Hematopoietic multipotent progenitor cell treated with erythropoietin and hydrocortisone succinate and interleukin-3 and kit ligand, for 15 days (in vitro differentiated cells): ENCODE measurements around the gene DNAJB14.

ENCODE experiments used
- DNase-seq: peaks from one replicate; pipeline ENCODE4 v3.0.0-alpha.2; 2015; ENCODE audit warnings: low spot score

The DNAJB14 gene

GRCh38 chr4:99943904-99944437, 2.4 kb downstream of the DNAJB14 start:
- no peak for DNase-seq

GRCh38 chr4:99938243-99938753, 8.1 kb downstream of the DNAJB14 start:
- DNase-seq = no peak

- DNase-seq = no peak
Observed at GRCh38 chr4:99934891-99935290, 11.5 kb downstream of the DNAJB14 start.

- DNase-seq = no peak
Observed at GRCh38 chr4:99927566-99927965, 18.9 kb downstream of the DNAJB14 start.

- DNase-seq = no peak
Observed at GRCh38 chr4:99921174-99921573, 25.2 kb downstream of the DNAJB14 start.

- DNase-seq = no peak
Observed at GRCh38 chr4:99918656-99919055, 27.8 kb downstream of the DNAJB14 start.

GRCh38 chr4:99917575-99917974, 28.8 kb downstream of the DNAJB14 start:
- DNase-seq = no peak

GRCh38 chr4:99915449-99915848, 31.0 kb downstream of the DNAJB14 start:
- DNase-seq = no peak

GRCh38 chr4:99894998-99895397, 51.4 kb downstream of the DNAJB14 start:
- DNase-seq = no peak

GRCh38 chr4:99894161-99894997, 52.0 kb downstream of the DNAJB14 start, which contains the start of gene LAMTOR3:
Gene LAMTOR3 (minus strand): TSS chr4:99894427. CDS start chr4:99893963, 464 bp downstream.
- peak; percentile 92 for DNase-seq

- DNase-seq = peak; percentile 21
Observed at GRCh38 chr4:99893839-99894160, 52.6 kb downstream of the DNAJB14 start.

- DNase-seq = no peak
Observed at GRCh38 chr4:99893029-99893428, 53.4 kb downstream of the DNAJB14 start.

- peak; percentile 16 for DNase-seq
Observed at GRCh38 chr4:99891351-99891750, 55.1 kb downstream of the DNAJB14 start.

GRCh38 chr4:99887837-99888236, 58.6 kb downstream of the DNAJB14 start:
- no peak for DNase-seq

GRCh38 chr4:99886146-99886545, 60.3 kb downstream of the DNAJB14 start:
- DNase-seq = no peak

GRCh38 chr4:99885687-99886086, 60.7 kb downstream of the DNAJB14 start:
- no peak for DNase-seq

GRCh38 chr4:99885063-99885664, 61.3 kb downstream of the DNAJB14 start:
- DNase-seq = peak; percentile 36

- no peak for DNase-seq
Observed at GRCh38 chr4:99879458-99879857, 67.0 kb downstream of the DNAJB14 start.

- no peak for DNase-seq
Observed at GRCh38 chr4:99878604-99879003, 67.8 kb downstream of the DNAJB14 start.

- no peak for DNase-seq
Observed at GRCh38 chr4:99876946-99877345, 69.5 kb downstream of the DNAJB14 start.

- DNase-seq = no peak
Observed at GRCh38 chr4:99875071-99875470, 71.3 kb downstream of the DNAJB14 start.

- DNase-seq = no peak
Observed at GRCh38 chr4:99872570-99872969, 73.8 kb downstream of the DNAJB14 start.

GRCh38 chr4:99868126-99868596, 78.3 kb downstream of the DNAJB14 start:
- DNase-seq = no peak
